ENCODE data around the gene GRM1.

- TF ChIP-seq, protein P1, sequence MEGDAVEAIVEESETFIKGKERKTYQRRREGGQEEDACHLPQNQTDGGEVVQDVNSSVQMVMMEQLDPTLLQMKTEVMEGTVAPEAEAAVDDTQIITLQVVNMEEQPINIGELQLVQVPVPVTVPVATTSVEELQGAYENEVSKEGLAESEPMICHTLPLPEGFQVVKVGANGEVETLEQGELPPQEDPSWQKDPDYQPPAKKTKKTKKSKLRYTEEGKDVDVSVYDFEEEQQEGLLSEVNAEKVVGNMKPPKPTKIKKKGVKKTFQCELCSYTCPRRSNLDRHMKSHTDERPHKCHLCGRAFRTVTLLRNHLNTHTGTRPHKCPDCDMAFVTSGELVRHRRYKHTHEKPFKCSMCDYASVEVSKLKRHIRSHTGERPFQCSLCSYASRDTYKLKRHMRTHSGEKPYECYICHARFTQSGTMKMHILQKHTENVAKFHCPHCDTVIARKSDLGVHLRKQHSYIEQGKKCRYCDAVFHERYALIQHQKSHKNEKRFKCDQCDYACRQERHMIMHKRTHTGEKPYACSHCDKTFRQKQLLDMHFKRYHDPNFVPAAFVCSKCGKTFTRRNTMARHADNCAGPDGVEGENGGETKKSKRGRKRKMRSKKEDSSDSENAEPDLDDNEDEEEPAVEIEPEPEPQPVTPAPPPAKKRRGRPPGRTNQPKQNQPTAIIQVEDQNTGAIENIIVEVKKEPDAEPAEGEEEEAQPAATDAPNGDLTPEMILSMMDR (conservative IDR thresholded peaks at IDR 0.05; ENCODE audit: low read depth, low read length) = no peak
- TF ChIP-seq CHD1 (IDR thresholded peaks at IDR 0.05; ENCODE audit: low read depth, low read length) (no peak), MAZ (IDR thresholded peaks at IDR 0.05; ENCODE audit: borderline replicate concordance, low read depth, low read length) (no peak), FOS (IDR thresholded peaks at IDR 0.05; ENCODE audit: low read depth, low read length) (no peak), RAD21 (IDR thresholded peaks at IDR 0.05; ENCODE audit: low read length) (no peak), USF2 (IDR thresholded peaks at IDR 0.05; ENCODE audit: low read depth, low read length) (no peak), SMC3 (IDR thresholded peaks at IDR 0.05; ENCODE audit: low read depth, low read length) (no peak), POLR2A (IDR thresholded peaks at IDR 0.05; ENCODE audit: low read depth, low read length) (no peak), RCOR1 (IDR thresholded peaks at IDR 0.05; ENCODE audit: insufficient replicate concordance, low read length) (no peak), MXI1 (IDR thresholded peaks at IDR 0.05; ENCODE audit: borderline replicate concordance, low read depth, low read length) (no peak)
Measured at GRCh38 chr6:146347090-146347489, 318.2 kb downstream of the GRM1 start.

Measured in IMR-90 (cell line).